Naive thymus-derived CD8-positive, alpha-beta T cell (primary cell): ENCODE data around the gene CHST15. TPM values are rescaled to one million over a fixed set of nuclear protein-coding genes. Genes with fewer than 3 reads are reported as not detected.

Experiments
- polyA plus RNA-seq, 3 donors: library from polyadenylated mRNA; unstranded; fragments of 300-500 nt; fragmentation: Illumina TruSeq; gene quantifications; one replicate each; pipeline ENCODE4 v1.2.3, GENCODE V29; 2021
- total RNA-seq, 8 experiments: library from RNA in 2 of 8; stranded (reverse) in 2 of 8; gene quantifications; one replicate each; pipeline ENCODE4 v1.2.3 and lab custom pipeline; 2021 to 2026

Gene CHST15
- total and polyA plus RNA-seq, 5 experiments from 2014 or later: 0.05 to 2.4 (median 1.1) TPM; not detected in 1

Other genes starting within 250 kb of the CHST15 start
- gene CPXM2, start 201.8 kb downstream of the CHST15 start, total RNA-seq: not detected
- gene CPXM2, start 201.8 kb downstream of the CHST15 start, polyA plus RNA-seq: not detected